Non-pigmented ciliary epithelial cell (primary cell): Measurements from ENCODE around the gene CEACAM19.
"Not testable (repeated sequence)": the region's sequence is repeated elsewhere in the genome, so short reads cannot be mapped to it uniquely, and the experiment has no call there.

Source experiments
- DNase-seq: peaks from one replicate; pipeline ENCODE4 v3.0.0-alpha.2; 2010; ENCODE audit warnings: low read depth

Gene CEACAM19

GRCh38 chr19:44645407-44646048 lies 25.8 kb upstream of the CEACAM19 start:
- no peak for DNase-seq

GRCh38 chr19:44646049-44646416 lies 25.2 kb upstream of the CEACAM19 start:
- DNase-seq, result no peak

- DNase-seq, result no peak
Measured at GRCh38 chr19:44647144-44647543, 24.1 kb upstream of the CEACAM19 start.

- no peak for DNase-seq
Measured at GRCh38 chr19:44648631-44649251, 22.5 kb upstream of the CEACAM19 start.

- DNase-seq, result no peak
Measured at GRCh38 chr19:44649578-44650145, 21.6 kb upstream of the CEACAM19 start.

DNA sequence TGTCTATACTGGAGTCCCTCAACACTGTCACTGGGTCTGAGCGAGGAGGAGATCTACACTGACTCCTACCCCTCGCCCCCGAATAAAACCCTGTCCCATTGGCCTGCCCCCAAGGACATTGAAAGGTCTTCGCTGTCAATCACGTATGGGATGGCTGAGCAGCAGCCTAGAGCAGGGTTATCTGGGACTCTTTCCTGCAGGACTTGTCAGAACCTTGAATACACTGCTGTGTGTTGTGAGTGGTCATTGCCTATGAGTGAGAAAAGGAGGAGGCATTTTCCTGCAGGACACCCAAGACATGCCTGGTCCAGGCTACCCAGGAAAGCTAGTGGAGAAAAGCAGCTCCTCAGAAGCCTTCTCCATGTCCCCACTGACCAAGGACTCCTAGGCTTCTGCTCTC lies 17.9 kb upstream of the CEACAM19 start:
- no peak for DNase-seq

DNA sequence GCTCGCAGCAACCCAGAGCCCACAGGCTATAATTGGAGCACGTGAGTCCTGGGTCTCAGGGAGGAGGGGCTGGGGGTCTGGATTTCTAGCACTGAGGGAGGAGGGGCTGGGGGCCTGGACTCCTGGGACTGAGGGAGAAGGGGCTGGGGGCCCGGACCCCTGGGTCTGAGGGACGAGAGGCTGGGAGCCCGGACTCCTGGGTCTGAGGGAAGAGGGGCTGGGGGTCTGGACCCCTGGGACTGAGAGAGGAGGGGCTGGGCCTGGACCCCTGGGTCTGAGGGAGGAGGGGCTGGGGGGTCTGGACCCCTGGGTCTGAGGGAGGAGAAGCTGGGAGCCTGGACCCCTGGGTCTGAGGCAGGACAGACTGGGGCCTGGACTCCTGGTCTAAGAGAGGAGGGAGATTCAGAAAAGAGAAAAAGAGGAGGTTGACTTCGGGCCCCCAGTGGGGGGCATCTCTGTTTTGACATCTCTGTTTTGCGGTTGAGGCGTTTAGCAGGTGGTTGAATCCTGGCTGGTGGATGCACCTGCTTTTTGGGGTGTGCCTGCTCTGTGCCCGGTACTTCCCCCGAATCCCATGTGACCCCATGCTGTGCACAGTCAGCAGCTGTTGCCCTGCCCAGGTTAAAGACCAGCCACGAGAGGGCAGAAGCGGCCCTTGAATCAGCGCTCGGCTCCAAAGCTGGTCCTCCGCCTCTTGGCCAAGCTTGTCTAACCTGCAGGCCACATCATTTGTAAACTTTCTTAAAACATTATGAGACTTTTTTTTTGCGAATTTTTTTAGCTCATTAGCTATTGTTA lies 17.1 kb upstream of the CEACAM19 start:
- no peak for DNase-seq

- DNase-seq, result no peak
Measured at GRCh38 chr19:44657211-44657921, 13.9 kb upstream of the CEACAM19 start.

DNA sequence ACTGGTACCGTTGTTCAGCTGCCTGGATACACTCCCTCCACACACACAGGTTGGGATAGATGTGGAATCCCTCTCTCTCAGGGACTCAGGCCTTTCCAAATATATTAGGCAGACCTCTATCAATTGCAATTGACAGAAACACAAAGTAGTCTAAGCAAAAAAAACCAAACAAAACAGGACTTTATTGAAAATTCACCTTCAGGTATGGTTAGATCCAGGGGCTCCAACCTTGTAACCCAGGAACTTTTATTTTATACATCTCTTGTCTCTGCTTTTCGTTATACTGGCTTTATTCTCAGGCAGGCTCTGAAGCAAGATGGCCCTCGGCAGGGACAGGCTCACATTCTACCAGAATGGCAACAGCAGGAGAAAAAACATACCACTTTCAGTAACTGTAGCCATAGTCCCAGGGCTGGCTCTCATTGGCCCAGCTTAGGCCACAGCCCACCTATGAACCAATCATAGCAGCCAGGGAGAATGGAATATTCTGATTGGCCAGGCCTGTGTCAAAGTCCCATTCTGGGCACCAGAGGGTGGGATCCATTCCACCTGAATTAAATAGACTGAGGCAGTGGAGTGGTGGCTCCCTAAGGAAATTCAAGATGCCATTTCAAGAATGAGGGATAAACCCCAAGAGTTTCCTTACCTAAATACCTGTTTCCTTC lies 13.1 kb upstream of the CEACAM19 start:
- DNase-seq, result no peak

GRCh38 chr19:44660081-44660480 lies 11.2 kb upstream of the CEACAM19 start:
- no peak for DNase-seq

DNA sequence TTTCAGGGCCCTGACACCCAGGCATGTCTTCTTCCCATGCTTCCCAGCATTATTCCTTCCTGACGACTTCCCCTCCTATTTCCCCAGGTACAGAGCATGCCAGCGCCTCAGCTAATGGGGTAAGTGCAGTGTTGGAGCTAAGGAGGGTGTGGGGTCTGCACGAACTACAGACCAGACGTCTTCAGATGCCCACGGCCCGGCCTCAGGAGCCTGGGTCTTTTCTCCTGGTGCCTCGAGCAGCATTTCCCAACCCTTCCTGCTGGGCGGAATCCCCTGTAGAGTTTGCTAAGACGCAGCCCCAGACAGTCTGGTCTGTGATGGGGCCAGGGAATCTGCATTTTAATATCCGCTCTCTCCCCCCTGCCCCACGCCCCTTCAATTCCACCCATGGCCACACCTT lies 10.1 kb upstream of the CEACAM19 start:
- no peak for DNase-seq

DNA sequence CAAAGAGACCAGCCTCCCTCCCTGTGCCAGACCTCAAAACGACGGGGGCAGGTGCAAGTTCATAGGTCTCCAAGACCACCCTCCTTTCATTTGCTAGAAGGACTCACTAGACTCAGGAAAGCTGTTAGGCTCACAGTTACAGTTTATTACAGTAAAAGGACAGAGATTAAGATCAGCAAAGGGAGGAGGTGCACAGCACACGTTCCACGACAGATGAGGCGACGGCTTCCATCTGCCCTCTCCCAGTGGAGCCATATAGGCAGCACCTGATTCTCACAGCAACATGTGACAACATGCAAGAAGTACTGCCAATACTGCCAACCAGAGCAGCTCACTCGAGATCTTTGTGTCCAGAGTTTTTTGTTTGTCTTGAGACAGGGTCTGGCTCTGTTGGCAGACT lies 9.4 kb upstream of the CEACAM19 start:
- DNase-seq, result no peak

- no peak for DNase-seq
Measured at GRCh38 chr19:44662691-44663385, 8.4 kb upstream of the CEACAM19 start.

GRCh38 chr19:44663996-44664395 lies 7.3 kb upstream of the CEACAM19 start:
- no peak for DNase-seq

DNA sequence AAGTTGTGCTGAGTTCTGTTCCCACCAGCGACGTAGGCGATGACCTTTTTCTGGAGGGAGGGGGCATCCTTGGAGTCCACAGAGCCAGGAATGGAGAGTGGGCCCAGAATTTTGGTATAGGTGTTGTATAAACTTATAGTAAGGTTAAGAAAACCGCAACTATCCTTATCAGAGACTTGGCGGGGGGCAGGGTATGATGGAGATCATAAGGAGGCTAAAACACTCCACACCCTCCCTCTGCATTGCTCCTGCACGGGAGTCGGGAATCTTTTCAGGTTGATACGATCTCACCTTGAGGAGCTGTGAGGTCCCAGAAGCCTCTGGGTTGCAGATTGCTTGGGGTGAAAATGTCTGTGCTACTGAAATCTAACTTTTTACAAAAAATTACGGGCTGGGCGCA lies 6.3 kb upstream of the CEACAM19 start:
- no peak for DNase-seq

GRCh38 chr19:44666852-44667556 lies 4.3 kb upstream of the CEACAM19 start:
- DNase-seq, result no peak

GRCh38 chr19:44668985-44669764 lies 2.1 kb upstream of the CEACAM19 start:
- DNase-seq, result no peak

DNA sequence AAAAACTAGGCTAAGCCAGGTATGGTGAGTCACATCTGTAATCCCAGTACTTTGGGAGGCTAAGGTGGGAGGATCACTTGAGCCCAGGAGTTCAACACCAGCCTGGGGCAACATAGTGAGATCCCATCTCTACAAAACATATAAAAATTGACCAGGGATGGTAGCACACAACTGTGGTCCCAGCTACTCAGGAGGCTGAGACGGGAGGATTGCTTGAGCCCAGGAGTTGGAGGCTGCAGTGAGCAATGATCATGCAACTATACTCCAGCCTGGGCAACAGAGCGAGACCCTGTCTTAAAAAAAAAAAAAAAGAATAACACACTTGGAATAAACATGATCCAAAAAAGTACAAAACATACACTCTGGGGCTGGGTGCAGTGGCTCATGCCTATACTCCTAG lies 1.3 kb upstream of the CEACAM19 start:
- DNase-seq, result not testable (repeated sequence)

DNA sequence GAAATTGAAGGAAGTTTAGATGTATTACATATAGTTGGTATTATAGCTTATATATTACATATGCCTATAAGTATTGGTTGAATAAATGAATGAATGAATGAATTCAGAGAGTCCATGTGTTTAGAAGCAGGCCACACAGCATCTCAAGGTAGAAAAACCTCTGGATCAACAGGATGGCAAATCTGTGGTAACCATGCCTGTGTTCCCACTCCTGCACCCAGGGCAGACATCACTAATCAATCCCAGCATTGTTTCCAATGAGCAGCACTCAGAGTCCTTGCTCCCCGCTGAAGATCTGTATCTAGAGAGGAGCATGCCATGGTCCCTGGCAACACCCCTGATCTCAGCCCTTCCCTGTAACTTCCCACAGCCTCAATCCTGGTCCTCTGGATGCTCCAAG lies 944 bp downstream of the CEACAM19 start:
- DNase-seq, result no peak

DNA sequence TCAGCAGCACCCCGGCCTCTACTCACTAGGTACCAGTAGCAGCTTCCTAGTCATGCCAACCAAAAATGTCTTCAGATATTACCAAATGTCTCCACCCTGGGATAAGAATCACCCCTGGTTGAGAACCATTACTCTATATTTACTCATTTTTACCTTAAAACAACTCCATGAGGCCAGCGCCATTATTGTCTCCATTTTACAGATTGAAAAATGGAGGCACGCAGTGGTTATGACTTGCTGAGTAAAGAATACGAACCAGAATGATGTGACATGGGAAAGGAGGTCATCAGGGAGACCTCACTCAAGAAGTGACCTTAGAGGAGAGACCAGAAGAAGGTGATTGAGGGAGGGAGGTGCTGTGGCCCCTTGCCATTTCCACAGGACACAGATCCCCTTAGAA lies 2.2 kb downstream of the CEACAM19 start:
- no peak for DNase-seq
